Loucy (cell line): ENCODE data around the gene KRTAP4-5.
"Not testable (repeated sequence)": the region's sequence is repeated elsewhere in the genome, so short reads cannot be mapped to it uniquely, and the experiment has no call there.

Source experiments
- H2AFZ ChIP-seq: fragments of 200-600 bp; sonication (generic); 2 replicates; pipeline ENCODE4 v1.6.0; 2016; ENCODE audit warnings: antibody characterized with exemption, mild to moderate bottlenecking, low read length, moderate library complexity
- H3F3A ChIP-seq: fragments of 200-600 bp; 2 replicates; pipeline ENCODE4 v1.6.0; 2016; ENCODE audit warnings: antibody characterized with exemption, low read depth, mild to moderate bottlenecking
- H3K27me3 ChIP-seq: fragments of 200-600 bp; sonication (generic); 2 replicates; pipeline ENCODE4 v1.6.1; 2014; ENCODE audit warnings: low read length, mild to moderate bottlenecking; ENCODE audit not compliant: insufficient read depth, poor library complexity, severe bottlenecking
- H3K36me3 ChIP-seq: fragments of 200-600 bp; sonication (generic); 2 replicates; pipeline ENCODE4 v1.6.1; 2016; ENCODE audit warnings: low read length; ENCODE audit not compliant: insufficient read depth
- H3K4me1 ChIP-seq: fragments of 200-600 bp; sonication (generic); 2 replicates; pipeline ENCODE4 v1.5.1; 2014; ENCODE audit warnings: low read length, mild to moderate bottlenecking; ENCODE audit not compliant: insufficient read depth, poor library complexity, severe bottlenecking
- H3K4me2 ChIP-seq: fragments of 200-600 bp; sonication (generic); 2 replicates; pipeline ENCODE4 v1.6.0; 2014; ENCODE audit warnings: antibody characterized with exemption, low read length, low read depth, mild to moderate bottlenecking; ENCODE audit not compliant: poor library complexity, severe bottlenecking
- H3K4me3 ChIP-seq: fragments of 200-600 bp; sonication (generic); 2 replicates; pipeline ENCODE4 v1.5.1; 2014; ENCODE audit warnings: low read length, mild to moderate bottlenecking, mixed read lengths; ENCODE audit not compliant: poor library complexity, severe bottlenecking
- H3K79me2 ChIP-seq: fragments of 200-600 bp; sonication (generic); 2 replicates; pipeline ENCODE4 v1.6.1; 2014; ENCODE audit warnings: low read length; ENCODE audit not compliant: insufficient read depth
- H3K9ac ChIP-seq: fragments of 200-600 bp; sonication (generic); 2 replicates; pipeline ENCODE4 v1.6.0; 2014; ENCODE audit warnings: mild to moderate bottlenecking, low read depth, low read length, moderate library complexity; ENCODE audit not compliant: poor library complexity, severe bottlenecking
- H3K9me2 ChIP-seq: fragments of 200-600 bp; sonication (generic); replicated peaks from 2 replicates; pipeline ENCODE4 v1.6.1; 2016; ENCODE audit warnings: low read depth, low read length, mixed read lengths
- H3K9me3 ChIP-seq: fragments of 200-600 bp; sonication (generic); 2 replicates; pipeline ENCODE4 v1.6.1; 2014; ENCODE audit warnings: mild to moderate bottlenecking, antibody characterized with exemption, low read length, low read depth; ENCODE audit not compliant: insufficient read depth
- H4K20me1 ChIP-seq: fragments of 200-600 bp; sonication (generic); 2 replicates; pipeline ENCODE4 v1.6.0; 2014; ENCODE audit warnings: antibody characterized with exemption, low read length, mild to moderate bottlenecking; ENCODE audit not compliant: insufficient read depth, poor library complexity, severe bottlenecking
- CTCF ChIP-seq: fragments of 200-600 bp; sonication (generic); conservative IDR thresholded peaks from 2 replicates; pipeline ENCODE4 v1.5.1; 2014; ENCODE audit warnings: mild to moderate bottlenecking, antibody characterized with exemption, low read length
- EZH2phosphoT487 ChIP-seq: fragments of 200-600 bp; IDR thresholded peaks from 2 replicates; pipeline ENCODE4 v1.6.1; 2018; ENCODE audit warnings: antibody characterized with exemption, mild to moderate bottlenecking, moderate library complexity, borderline replicate concordance

The KRTAP4-5 gene

DNA sequence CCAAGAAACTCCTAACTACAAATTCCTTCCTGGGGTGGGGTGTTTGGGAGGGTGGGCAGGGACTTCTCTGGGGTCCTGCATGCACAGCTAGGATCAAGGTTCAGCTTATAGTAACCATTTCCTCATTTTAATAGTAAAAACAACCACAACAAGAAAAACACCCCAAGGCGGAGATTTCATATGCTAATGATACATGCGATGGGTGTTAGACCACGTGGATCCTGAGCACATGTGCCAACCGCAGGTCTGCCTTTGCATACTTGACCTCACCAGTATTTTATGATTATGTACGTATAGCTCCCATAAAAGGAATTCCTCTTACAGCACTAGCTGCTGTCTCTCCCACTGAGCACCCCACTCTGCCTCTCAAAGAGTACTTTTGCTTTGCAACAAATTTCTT is 33.3 kb downstream of the KRTAP4-5 start:
- Histone ChIP-seq H3K4me3 (no peak overlapping the region), H3K27me3 (no peaks in the 10 kb centered on the region), H3K9ac (no peak overlapping the region), H3F3A (peaks cover 7% of the 10 kb centered on the region; the same call in 1 of the 2 replicates), H3K79me2 (no peaks in the 10 kb centered on the region), H3K9me3 (peaks cover 11% of the 10 kb centered on the region; the same call in 1 of the 2 replicates), H3K36me3 (no peaks in the 10 kb centered on the region), H2AFZ (no peak overlapping the region), H3K4me2 (peak overlapping the region; percentile 31), H4K20me1 (no peaks in the 10 kb centered on the region), H3K4me1 (peaks cover 47% of the 10 kb centered on the region), H3K9me2 (no peaks in the 10 kb centered on the region)
- no peak for TF ChIP-seq EZH2phosphoT487
- no peak for TF ChIP-seq CTCF

GRCh38 chr17:41111151-41111885 is 38.3 kb downstream of the KRTAP4-5 start:
- Histone ChIP-seq H3K27me3 (no peaks in the 10 kb centered on the region), H3K4me3 (no peak overlapping the region), H3K36me3 (no peaks in the 10 kb centered on the region), H4K20me1 (no peaks in the 10 kb centered on the region), H3K9me2 (no peaks in the 10 kb centered on the region), H3K4me2 (no peak overlapping the region), H3K4me1 (peaks cover 32% of the 10 kb centered on the region), H3K9ac (no peak overlapping the region), H2AFZ (no peak overlapping the region), H3K79me2 (no peaks in the 10 kb centered on the region), H3K9me3 (peaks cover 11% of the 10 kb centered on the region; the same call in 1 of the 2 replicates), H3F3A (peaks cover 2% of the 10 kb centered on the region; the same call in 1 of the 2 replicates)
- TF ChIP-seq CTCF = no peak
- TF ChIP-seq EZH2phosphoT487 = no peak

DNA sequence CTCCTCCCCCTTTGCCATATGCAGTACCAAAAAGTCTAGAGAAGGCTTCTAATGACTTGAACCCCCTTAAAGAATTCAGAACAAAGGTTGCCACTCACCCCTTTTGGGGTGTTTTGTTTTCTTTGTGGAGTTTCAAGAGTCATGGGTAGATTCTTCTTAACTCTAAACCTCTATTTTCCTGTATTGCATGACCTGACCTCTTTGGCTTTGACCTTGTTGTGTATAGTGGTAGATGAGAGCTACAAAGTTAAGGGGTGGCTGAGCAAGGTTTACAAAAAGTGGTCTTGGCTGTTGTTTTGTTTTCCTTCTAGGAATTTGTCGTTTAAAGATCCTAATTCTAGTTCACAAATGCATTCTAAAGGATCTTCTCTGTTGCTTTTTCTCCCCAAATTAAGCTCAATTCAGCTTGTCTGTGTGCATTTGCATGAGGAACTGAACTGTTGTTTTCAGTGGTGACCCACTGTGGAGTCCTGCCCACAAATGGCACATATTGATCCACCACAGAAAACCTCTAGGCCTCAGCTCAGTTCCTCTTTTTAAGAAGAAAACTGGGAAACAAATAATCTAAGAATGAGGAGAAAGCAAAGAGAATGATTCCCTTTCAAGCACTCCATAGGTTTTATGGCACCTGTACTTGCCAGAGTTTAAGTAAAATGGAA is 40.8 kb downstream of the KRTAP4-5 start:
- H3F3A ChIP-seq, H3K4me3 ChIP-seq, H2AFZ ChIP-seq, H3K27me3 ChIP-seq, H3K9ac ChIP-seq, H4K20me1 ChIP-seq, H3K9me2 ChIP-seq, H3K36me3 ChIP-seq, H3K79me2 ChIP-seq: not testable (repeated sequence)
- Histone ChIP-seq H3K4me1 (peaks cover 25% of the 10 kb centered on the region), H3K4me2 (peak overlapping the region; percentile 2), H3K9me3 (peaks cover 11% of the 10 kb centered on the region; the same call in 1 of the 2 replicates)
